ENCODE results near the gene PRXL2C. TPM values are rescaled to one million over a fixed set of nuclear protein-coding genes. Genes with fewer than 3 reads are reported as not detected.
A peak's percentile ranks its signal among the peaks of the same experiment; 100 is the strongest.

Gene PRXL2C
- total and polyA plus RNA-seq, 9 of the 15 experiments (the other 6 are each of a cell fraction or from before 2014, with no cell fraction given), result 3.6 to 15.3 (median 10.6) TPM

DNA sequence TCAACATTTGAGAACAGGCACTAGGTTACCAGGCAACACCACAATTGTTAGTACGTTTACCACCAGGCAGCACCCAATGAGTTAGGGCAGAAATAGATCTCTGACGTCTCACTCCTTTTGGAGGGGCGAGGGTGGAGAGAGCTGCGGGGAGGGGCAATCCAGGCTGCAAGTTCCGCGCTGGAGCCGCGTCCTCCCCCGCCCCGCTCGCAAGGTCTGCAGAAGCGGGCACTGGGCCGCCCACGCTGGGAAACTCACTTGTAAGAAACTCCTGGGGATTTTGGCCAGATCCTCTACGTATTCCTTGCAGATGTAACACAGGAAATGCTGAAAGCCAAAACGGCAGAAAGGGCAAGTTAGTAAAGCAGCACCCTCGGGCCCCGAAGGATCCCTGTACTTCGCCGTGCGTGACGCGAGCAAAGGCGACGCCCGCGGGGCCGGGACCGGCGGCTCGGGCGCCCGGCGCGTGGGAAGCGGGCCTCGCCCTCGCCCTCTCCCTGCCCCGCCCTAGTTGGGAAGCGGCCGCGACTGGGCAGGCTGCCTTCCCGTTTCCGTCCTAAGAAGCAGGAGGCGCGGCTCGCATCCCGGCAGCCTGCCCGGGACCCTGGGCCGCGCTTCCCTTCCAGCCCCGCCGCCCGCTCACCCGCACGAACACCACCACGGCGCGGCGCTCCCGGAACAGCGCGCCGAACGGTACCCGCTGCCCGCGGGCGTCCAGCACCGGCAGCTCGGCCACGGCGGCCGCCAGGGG is 493 bp downstream of the PRXL2C start (continued):
- TF ChIP-seq ERF (CRISPR knock-in tag; IDR thresholded peaks at IDR 0.05) (no peak), SAFB (IDR thresholded peaks at IDR 0.05; ENCODE audit: borderline replicate concordance, low read depth, low read length) (peak; percentile 85), NRF1 (conservative IDR thresholded peaks at IDR 0.05 in 1 of 2, IDR thresholded peaks at IDR 0.05 in 1 of 2) (peak in 1 of 2 experiments; percentile 4; a peak in 2 of 4 replicates), C11orf30 (IDR thresholded peaks at IDR 0.05; ENCODE audit: low read depth) (no peak), KLF1 (tag; IDR thresholded peaks at IDR 0.05) (peak; percentile 47; the same call in 1 of the 2 replicates), PML (IDR thresholded peaks at IDR 0.05; ENCODE audit: low read length) (no peak), ZNF764 (CRISPR knock-in tag; IDR thresholded peaks at IDR 0.05; ENCODE audit: low read depth) (no peak), MYC (IDR thresholded peaks at IDR 0.05; ENCODE audit: low read depth, low read length) (peak; percentile 44), MYC (CRISPR knock-in tag; IDR thresholded peaks at IDR 0.05; ENCODE audit: borderline replicate concordance, low read depth) (no peak), NONO (IDR thresholded peaks at IDR 0.05; ENCODE audit: low read depth in 2 of 2, low read length in 1 of 2) (peak; percentile 66 to 71), PHF20 (IDR thresholded peaks at IDR 0.05; ENCODE audit: partially characterized antibody) (peak; percentile 19), POLR2G (IDR thresholded peaks at IDR 0.05; ENCODE audit: low read depth, low read length) (peak; percentile 89), ZBTB17 (CRISPR knock-in tag; IDR thresholded peaks at IDR 0.05) (0 out of 2 replicates have a peak, but pooled peaks have one; percentile 50), ELF1 (tag; IDR thresholded peaks at IDR 0.05) (peak; percentile 58; the same call in 1 of the 2 replicates), PRMT5 (CRISPR knock-in tag; IDR thresholded peaks at IDR 0.05) (no peak), ZBTB8A (IDR thresholded peaks at IDR 0.05; ENCODE audit: partially characterized antibody) (no peak)
- TF ChIP-seq, protein P1, sequence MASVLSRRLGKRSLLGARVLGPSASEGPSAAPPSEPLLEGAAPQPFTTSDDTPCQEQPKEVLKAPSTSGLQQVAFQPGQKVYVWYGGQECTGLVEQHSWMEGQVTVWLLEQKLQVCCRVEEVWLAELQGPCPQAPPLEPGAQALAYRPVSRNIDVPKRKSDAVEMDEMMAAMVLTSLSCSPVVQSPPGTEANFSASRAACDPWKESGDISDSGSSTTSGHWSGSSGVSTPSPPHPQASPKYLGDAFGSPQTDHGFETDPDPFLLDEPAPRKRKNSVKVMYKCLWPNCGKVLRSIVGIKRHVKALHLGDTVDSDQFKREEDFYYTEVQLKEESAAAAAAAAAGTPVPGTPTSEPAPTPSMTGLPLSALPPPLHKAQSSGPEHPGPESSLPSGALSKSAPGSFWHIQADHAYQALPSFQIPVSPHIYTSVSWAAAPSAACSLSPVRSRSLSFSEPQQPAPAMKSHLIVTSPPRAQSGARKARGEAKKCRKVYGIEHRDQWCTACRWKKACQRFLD (CRISPR knock-in tag; IDR thresholded peaks at IDR 0.05), result peak; percentile 72; the same call in 1 of the 2 replicates
- TF ChIP-seq, protein P2, sequence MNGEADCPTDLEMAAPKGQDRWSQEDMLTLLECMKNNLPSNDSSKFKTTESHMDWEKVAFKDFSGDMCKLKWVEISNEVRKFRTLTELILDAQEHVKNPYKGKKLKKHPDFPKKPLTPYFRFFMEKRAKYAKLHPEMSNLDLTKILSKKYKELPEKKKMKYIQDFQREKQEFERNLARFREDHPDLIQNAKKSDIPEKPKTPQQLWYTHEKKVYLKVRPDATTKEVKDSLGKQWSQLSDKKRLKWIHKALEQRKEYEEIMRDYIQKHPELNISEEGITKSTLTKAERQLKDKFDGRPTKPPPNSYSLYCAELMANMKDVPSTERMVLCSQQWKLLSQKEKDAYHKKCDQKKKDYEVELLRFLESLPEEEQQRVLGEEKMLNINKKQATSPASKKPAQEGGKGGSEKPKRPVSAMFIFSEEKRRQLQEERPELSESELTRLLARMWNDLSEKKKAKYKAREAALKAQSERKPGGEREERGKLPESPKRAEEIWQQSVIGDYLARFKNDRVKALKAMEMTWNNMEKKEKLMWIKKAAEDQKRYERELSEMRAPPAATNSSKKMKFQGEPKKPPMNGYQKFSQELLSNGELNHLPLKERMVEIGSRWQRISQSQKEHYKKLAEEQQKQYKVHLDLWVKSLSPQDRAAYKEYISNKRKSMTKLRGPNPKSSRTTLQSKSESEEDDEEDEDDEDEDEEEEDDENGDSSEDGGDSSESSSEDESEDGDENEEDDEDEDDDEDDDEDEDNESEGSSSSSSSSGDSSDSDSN (IDR thresholded peaks at IDR 0.05; ENCODE audit: borderline replicate concordance in 1 of 2, low read depth in 2 of 2, low read length in 2 of 2), result peak in 1 of 2 experiments; percentile 19; a peak in 1 of 4 replicates
- TF ChIP-seq, protein P3, sequence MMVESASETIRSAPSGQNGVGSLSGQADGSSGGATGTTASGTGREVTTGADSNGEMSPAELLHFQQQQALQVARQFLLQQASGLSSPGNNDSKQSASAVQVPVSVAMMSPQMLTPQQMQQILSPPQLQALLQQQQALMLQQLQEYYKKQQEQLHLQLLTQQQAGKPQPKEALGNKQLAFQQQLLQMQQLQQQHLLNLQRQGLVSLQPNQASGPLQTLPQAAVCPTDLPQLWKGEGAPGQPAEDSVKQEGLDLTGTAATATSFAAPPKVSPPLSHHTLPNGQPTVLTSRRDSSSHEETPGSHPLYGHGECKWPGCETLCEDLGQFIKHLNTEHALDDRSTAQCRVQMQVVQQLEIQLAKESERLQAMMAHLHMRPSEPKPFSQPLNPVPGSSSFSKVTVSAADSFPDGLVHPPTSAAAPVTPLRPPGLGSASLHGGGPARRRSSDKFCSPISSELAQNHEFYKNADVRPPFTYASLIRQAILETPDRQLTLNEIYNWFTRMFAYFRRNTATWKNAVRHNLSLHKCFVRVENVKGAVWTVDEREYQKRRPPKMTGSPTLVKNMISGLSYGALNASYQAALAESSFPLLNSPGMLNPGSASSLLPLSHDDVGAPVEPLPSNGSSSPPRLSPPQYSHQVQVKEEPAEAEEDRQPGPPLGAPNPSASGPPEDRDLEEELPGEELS (CRISPR knock-in tag; IDR thresholded peaks at IDR 0.05; ENCODE audit: borderline replicate concordance), result no peak
